GM12878 (cell line): ENCODE results near the gene IER2. TPM values are rescaled to one million over a fixed set of nuclear protein-coding genes. Genes with fewer than 3 reads are reported as not detected.

Experiments
- ATAC-seq: fragments of 200-7000 bp; cut with Tn5 transposase; 3 replicates; pipeline ENCODE4 v1.9.1; 2020; ENCODE audit warnings: mild to moderate bottlenecking, moderate library complexity
- BruUV-seq: library from RNA; stranded (reverse); fragments of 400-500 nt; replicated peaks from 2 replicates; lab custom pipeline; 2021; lab: Mats Ljungman, UMichigan
- CTCF ChIA-PET: fragments of 300-600 bp; sonication (Branson Sonifier 250); formaldehyde crosslinking; extraction: SDS; loops from one replicate; lab custom pipeline; 2021; ENCODE audit warnings: inconsistent platforms; lab: Yijun Ruan, JAX
- POLR2A ChIA-PET: fragments of 350-600 bp; formaldehyde crosslinking; extraction: SDS; loops from one replicate; lab custom pipeline; 2021; ENCODE audit warnings: inconsistent platforms; lab: Charles Lee
- RAD21 ChIA-PET: fragments of 300-600 bp; sonication (Branson Sonifier 250); formaldehyde crosslinking; loops from one replicate; lab custom pipeline; 2023; ENCODE audit warnings: antibody characterized with exemption; ENCODE audit not compliant: unreplicated experiment; lab: Charles Lee
- SMC1A ChIA-PET: fragments of 300-600 bp; sonication (Branson Sonifier 250); formaldehyde crosslinking; loops from one replicate; lab custom pipeline; 2023; ENCODE audit not compliant: unreplicated experiment, uncharacterized antibody; lab: Charles Lee
- DNase-seq: peaks from one replicate; pipeline ENCODE4 v3.0.0-alpha.2; 2011; ENCODE audit warnings: low read depth, low spot score
- FAIRE-seq: peaks from 3 replicates; lab custom pipeline; 2011; peaks lifted over from hg19 to GRCh38; lab: Jason Lieb, UNC
- H2AFZ ChIP-seq: 2 replicates; pipeline ENCODE4 v1.6.0; 2011; ENCODE audit warnings: low read depth, low read length, control low read depth; ENCODE audit not compliant: control insufficient read depth
- H3K27ac ChIP-seq: 2 replicates; pipeline ENCODE4 v1.5.1; 2011; ENCODE audit warnings: control low read depth; ENCODE audit not compliant: control insufficient read depth, insufficient read depth
- H3K27me3 ChIP-seq, 2 experiments: replicated peaks in 1 of 2; 2 replicates each; pipeline versions ENCODE4 v1.6.0 to v1.6.1; 2011; ENCODE audit warnings: low read length in 1 of 2; ENCODE audit not compliant: control insufficient read depth in 2 of 2, insufficient read depth in 2 of 2
- H3K36me3 ChIP-seq, 2 experiments: 2 replicates each; pipeline ENCODE4 v1.5.1; 2011; ENCODE audit warnings: low read length in 1 of 2; ENCODE audit not compliant: control insufficient read depth in 2 of 2, insufficient read depth in 2 of 2
- H3K4me1 ChIP-seq: 2 replicates; pipeline ENCODE4 v1.6.1; 2011; ENCODE audit warnings: mild to moderate bottlenecking, low read length, moderate library complexity, mixed read lengths; ENCODE audit not compliant: control insufficient read depth, insufficient read depth
- H3K4me2 ChIP-seq: 2 replicates; pipeline ENCODE4 v1.6.0; 2011; ENCODE audit warnings: control low read depth; ENCODE audit not compliant: control insufficient read depth, insufficient read depth
- H3K4me3 ChIP-seq: fragments of 200-600 bp; sonication (generic); 2 replicates; pipeline ENCODE4 v1.5.1; 2016
- H3K79me2 ChIP-seq: 2 replicates; pipeline ENCODE4 v1.6.0; 2011; ENCODE audit warnings: low read length; ENCODE audit not compliant: control insufficient read depth, insufficient read depth
- H3K9ac ChIP-seq: 2 replicates; pipeline ENCODE4 v1.8.0; 2011; ENCODE audit warnings: low read length, control low read depth, mixed read lengths; ENCODE audit not compliant: control insufficient read depth, insufficient read depth
- H3K9me3 ChIP-seq: replicated peaks from 3 replicates; pipeline ENCODE4 v1.5.1; 2011; ENCODE audit warnings: mild to moderate bottlenecking, low read length; ENCODE audit not compliant: control insufficient read depth, insufficient read depth
- H4K20me1 ChIP-seq: 2 replicates; pipeline ENCODE4 v1.6.0; 2011; ENCODE audit not compliant: control insufficient read depth, insufficient read depth
- ATF7 ChIP-seq: fragments of 450-650 bp; IDR thresholded peaks from 2 replicates; pipeline ENCODE4 v1.6.1; 2016; ENCODE audit warnings: low read depth, mild to moderate bottlenecking
- CHD4 ChIP-seq: fragments of 200-600 bp; sonication (generic); IDR thresholded peaks from 2 replicates; pipeline ENCODE4 v1.6.1; 2016; ENCODE audit warnings: mild to moderate bottlenecking
- ELK1 ChIP-seq: IDR thresholded peaks from 2 replicates; pipeline ENCODE4 v1.6.1; 2012; ENCODE audit warnings: low read depth, low read length, improper control_type of control experiment
- EP300 ChIP-seq, 2 experiments: fragments of 150-350 bp in 1 of 2; IDR thresholded peaks; 2 replicates each; pipeline ENCODE4 v1.6.1; 2011 to 2012; ENCODE audit warnings: low read depth in 2 of 2, low read length in 2 of 2, borderline replicate concordance in 1 of 2, improper control_type of control experiment in 1 of 2, inconsistent platforms in 1 of 2; ENCODE audit not compliant: control insufficient read depth in 1 of 2
- HDAC6 ChIP-seq: fragments of 200-600 bp; sonication (generic); IDR thresholded peaks from one replicate; pipeline ENCODE4 v1.8.0; 2017; ENCODE audit warnings: antibody characterized with exemption; ENCODE audit not compliant: unreplicated experiment
- JUND ChIP-seq: IDR thresholded peaks from 2 replicates; pipeline ENCODE4 v1.6.1; 2012; ENCODE audit warnings: low read depth, mild to moderate bottlenecking, low read length, improper control_type of control experiment, moderate library complexity
- MTA3 ChIP-seq: IDR thresholded peaks from 2 replicates; pipeline ENCODE4 v1.6.1; 2012; ENCODE audit warnings: low read length, inconsistent platforms, borderline replicate concordance
- MYC ChIP-seq: IDR thresholded peaks from 2 replicates; pipeline ENCODE4 v1.6.1; 2011; ENCODE audit warnings: mild to moderate bottlenecking, low read length, moderate library complexity, inconsistent platforms; ENCODE audit not compliant: insufficient read depth, insufficient replicate concordance, insufficient read length, severe bottlenecking
- NFIC ChIP-seq: IDR thresholded peaks from 2 replicates; pipeline ENCODE4 v1.6.1; 2012; ENCODE audit warnings: low read depth, mild to moderate bottlenecking, inconsistent platforms, low read length, moderate library complexity
- NFYA ChIP-seq: IDR thresholded peaks from 2 replicates; pipeline ENCODE4 v1.6.1; 2011; ENCODE audit warnings: low read depth, mild to moderate bottlenecking, low read length, improper control_type of control experiment, borderline replicate concordance
- POLR2AphosphoS2 ChIP-seq: IDR thresholded peaks from 2 replicates; pipeline ENCODE4 v1.6.1; 2011; ENCODE audit warnings: low read depth, mild to moderate bottlenecking, low read length, improper control_type of control experiment, moderate library complexity
- SMARCA5 ChIP-seq: fragments of 450-650 bp; IDR thresholded peaks from 2 replicates; pipeline ENCODE4 v1.6.1; 2017; ENCODE audit warnings: mild to moderate bottlenecking
- WGBS: methylation state at CpG from one replicate; pipeline ENCODE4 v1.1.6; 2016; ENCODE audit warnings: low lambda C conversion rate; ENCODE audit not compliant: insufficient replicate concordance, insufficient coverage; ENCODE audit errors: missing lambda C conversion rate; 5-methylcytosine and 5-hydroxymethylcytosine counted together
- in situ Hi-C: fragments of 300-500 bp; cut with MboI; formaldehyde crosslinking; loops from 9 replicates; pipeline ENCODE4 v1.14.3; 2018; ENCODE audit warnings: mixed read lengths
- intact Hi-C: fragments of 100-400 bp; cut with micrococcal nuclease; formaldehyde crosslinking; loops from one replicate; pipeline ENCODE4 v1.14.2; 2022; ENCODE audit not compliant: unreplicated experiment
- polyA plus RNA-seq, 11 experiments: library from polyadenylated mRNA; depleted of rRNA in 4 of 11; unstranded in 6 of 11; stranded (reverse) in 5 of 11; fragments of >200 nt; fragmentation: Nextera tagmentation in 4 of 11; fragmentation: Illumina TruSeq in 1 of 11; extraction: Ambion mirVana in 4 of 11; extraction: Trizol in 1 of 11; gene quantifications; 1 replicate in 1 of 11; 2 replicates in 10 of 11; pipeline versions ENCODE4 v1.2.1 to v1.2.3, GENCODE V29; 2011 to 2016; ENCODE audit warnings: inconsistent platforms in 2 of 11, missing spikeins in 2 of 11, low read depth in 1 of 11
- total RNA-seq, 4 experiments: library from RNA; depleted of rRNA in 3 of 4; stranded (reverse); fragments of >200 nt in 3 of 4; fragmentation: Illumina TruSeq in 1 of 4; extraction: Trizol in 1 of 4; gene quantifications; 2 replicates each; pipeline versions ENCODE4 v1.2.1 to v1.2.3, GENCODE V29; 2013 to 2021
- TF ChIP-seq, protein P1 (sequence below): fragments of 450-650 bp; formaldehyde crosslinking; IDR thresholded peaks from 2 replicates; pipeline ENCODE4 v1.4.0; 2020; ENCODE audit warnings: mild to moderate bottlenecking, moderate library complexity

Gene IER2
- total and polyA plus RNA-seq, 10 of the 15 experiments (the other 5 are each of a cell fraction or from before 2014, with no cell fraction given) = 2.8 to 94.5 (median 24.9) TPM

DNA sequence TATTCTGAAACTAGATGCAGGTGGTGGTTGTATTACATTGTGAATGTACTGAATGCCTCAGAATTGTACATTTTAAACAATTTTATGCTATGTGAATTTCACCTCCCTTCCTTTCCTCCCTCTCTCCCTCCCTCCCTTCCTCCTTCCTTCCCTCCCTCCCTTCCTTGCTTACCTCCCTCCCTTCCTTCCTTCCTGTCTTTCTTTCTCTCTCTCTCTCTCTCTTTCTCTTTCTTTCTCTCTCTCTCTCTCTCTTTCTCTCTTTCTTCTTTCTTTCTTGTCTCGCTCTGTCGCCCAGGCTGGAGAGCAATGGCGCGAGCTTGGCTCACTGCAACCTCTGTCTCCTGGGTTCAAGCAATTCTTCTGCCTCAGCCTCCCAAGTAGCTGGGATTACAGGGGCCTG is 37.2 kb downstream of the IER2 start (continued):
- TF ChIP-seq, protein P1, sequence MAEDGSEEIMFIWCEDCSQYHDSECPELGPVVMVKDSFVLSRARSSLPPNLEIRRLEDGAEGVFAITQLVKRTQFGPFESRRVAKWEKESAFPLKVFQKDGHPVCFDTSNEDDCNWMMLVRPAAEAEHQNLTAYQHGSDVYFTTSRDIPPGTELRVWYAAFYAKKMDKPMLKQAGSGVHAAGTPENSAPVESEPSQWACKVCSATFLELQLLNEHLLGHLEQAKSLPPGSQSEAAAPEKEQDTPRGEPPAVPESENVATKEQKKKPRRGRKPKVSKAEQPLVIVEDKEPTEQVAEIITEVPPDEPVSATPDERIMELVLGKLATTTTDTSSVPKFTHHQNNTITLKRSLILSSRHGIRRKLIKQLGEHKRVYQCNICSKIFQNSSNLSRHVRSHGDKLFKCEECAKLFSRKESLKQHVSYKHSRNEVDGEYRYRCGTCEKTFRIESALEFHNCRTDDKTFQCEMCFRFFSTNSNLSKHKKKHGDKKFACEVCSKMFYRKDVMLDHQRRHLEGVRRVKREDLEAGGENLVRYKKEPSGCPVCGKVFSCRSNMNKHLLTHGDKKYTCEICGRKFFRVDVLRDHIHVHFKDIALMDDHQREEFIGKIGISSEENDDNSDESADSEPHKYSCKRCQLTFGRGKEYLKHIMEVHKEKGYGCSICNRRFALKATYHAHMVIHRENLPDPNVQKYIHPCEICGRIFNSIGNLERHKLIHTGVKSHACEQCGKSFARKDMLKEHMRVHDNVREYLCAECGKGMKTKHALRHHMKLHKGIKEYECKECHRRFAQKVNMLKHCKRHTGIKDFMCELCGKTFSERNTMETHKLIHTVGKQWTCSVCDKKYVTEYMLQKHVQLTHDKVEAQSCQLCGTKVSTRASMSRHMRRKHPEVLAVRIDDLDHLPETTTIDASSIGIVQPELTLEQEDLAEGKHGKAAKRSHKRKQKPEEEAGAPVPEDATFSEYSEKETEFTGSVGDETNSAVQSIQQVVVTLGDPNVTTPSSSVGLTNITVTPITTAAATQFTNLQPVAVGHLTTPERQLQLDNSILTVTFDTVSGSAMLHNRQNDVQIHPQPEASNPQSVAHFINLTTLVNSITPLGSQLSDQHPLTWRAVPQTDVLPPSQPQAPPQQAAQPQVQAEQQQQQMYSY (CRISPR knock-in tag) = no peak
- TF ChIP-seq SMARCA5 (no peak), CHD4 (no peak), MTA3 (no peak)

DNA sequence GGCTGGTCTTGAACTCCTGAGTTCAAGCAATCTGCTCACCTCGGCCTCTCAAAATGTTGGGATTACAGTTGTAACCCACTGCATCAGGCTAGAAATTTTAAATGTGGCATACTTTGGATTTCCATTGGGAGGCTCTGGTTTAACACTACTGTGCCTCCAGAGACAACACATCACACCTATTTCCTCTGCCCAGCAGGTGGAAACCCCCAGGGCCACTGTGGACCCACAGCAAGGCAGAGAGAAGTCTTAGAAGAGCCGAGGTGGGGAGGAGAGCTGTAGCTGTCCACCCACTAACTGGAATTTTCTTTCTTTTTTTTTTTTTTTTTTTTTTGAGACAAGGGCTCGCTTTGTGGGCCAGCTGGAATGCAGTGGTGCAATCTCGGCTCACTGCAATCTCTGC is 39.4 kb downstream of the IER2 start:
- no peak overlapping the region for H3K27ac ChIP-seq
- no peaks in the 10 kb centered on the region for H3K79me2 ChIP-seq
- no peaks in the 10 kb centered on the region for H4K20me1 ChIP-seq
- BruUV-seq = no TSS peak
- H3K36me3 ChIP-seq = no peaks in the 10 kb centered on the region
- POLR2A ChIA-PET = interaction anchor here (0.5 to 0.7 kb wide), 3 partner anchors 21 to 667 kb away, joined by 3 to 8 read pairs (median 6); no protein-coding TSS in a partner anchor
- in situ Hi-C loops (no loop called here), intact Hi-C loops (no loop called here)
- H3K9ac ChIP-seq = no peak overlapping the region
- DNase-seq (no peak), ATAC-seq (peak; percentile 75), FAIRE-seq (no peak)
- no peaks in the 10 kb centered on the region for H3K27me3 ChIP-seq
- RAD21 ChIA-PET = interaction anchor here (0.8 to 1.1 kb wide), 3 partner anchors 44 to 212 kb away, joined by 3 to 4 read pairs (median 3); no protein-coding TSS in a partner anchor
- SMC1A ChIA-PET = no interaction called here
- CTCF ChIA-PET = interaction anchor here (0.6 to 7.5 kb wide), 4 partner anchors 8 to 287 kb away, joined by 3 to 118 read pairs (median 4); no protein-coding TSS in a partner anchor
- H2AFZ ChIP-seq = no peak overlapping the region
- H3K4me3 ChIP-seq = no peak overlapping the region
- no peak for TF ChIP-seq HDAC6
- TF ChIP-seq NFIC = no peak
- no peak for TF ChIP-seq EP300 (IDR thresholded peaks at IDR 0.05; ENCODE audit: borderline replicate concordance in 1 of 2, control insufficient read depth in 1 of 2, low read depth in 2 of 2, low read length in 2 of 2)
- TF ChIP-seq NFYA = no peak
- no peak for TF ChIP-seq ATF7
- TF ChIP-seq ELK1 = no peak
- no peak for TF ChIP-seq JUND
- TF ChIP-seq POLR2AphosphoS2 = no peak
- TF ChIP-seq MYC = no peak
- peaks cover 12% of the 10 kb centered on the region for H3K4me1 ChIP-seq
- no peaks in the 10 kb centered on the region for H3K9me3 ChIP-seq
- no peak overlapping the region for H3K4me2 ChIP-seq
- whole genome bisulfite sequencing = 46% methylated on average over 2 of the region's 4 CpGs
